AG20443 (cell line): ENCODE data around the gene ADD3.

Source experiments
- DNase-seq: peaks from one replicate; pipeline ENCODE4 v3.0.0; 2012; ENCODE audit warnings: low spot score, mixed read lengths

ADD3 gene

DNA sequence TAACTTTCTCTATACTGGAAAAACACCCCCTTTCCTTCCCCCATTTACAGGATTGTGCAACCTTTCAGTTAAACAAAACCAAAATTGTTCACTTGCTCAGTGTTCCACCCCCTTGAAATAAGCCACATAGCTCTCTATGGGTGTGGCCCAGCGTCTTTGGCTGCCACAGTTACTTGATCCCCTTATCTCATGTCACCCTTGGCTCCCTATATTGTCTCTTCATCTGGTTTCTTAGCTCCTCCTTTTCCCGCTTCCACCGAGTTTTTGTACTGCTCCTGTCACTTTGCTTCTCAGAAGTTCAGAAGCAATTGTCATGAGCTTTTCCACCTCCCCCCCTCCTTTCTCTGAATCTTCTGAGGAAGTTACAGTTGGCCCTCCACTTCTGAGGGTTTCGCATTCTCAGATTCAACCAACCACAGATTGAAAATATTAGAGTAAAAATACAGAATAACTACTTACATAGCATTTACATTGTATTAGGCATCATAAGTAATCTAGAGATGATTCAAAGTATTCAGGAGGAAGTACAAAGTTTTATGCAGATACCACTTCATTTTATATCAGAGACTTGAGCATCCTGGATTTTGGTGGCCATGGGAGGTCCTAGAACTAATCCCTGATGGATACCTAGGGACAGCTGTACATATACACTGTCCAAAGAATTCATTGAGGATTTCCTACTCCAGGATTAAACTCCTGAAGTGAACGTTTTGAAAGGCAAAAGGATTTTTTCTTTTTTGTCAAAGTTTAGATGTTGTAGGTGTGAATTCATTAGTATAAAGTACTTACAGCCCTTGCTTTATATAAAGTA lies 60.4 kb downstream of the ADD3 start:
- peak; percentile 44 for DNase-seq

DNA sequence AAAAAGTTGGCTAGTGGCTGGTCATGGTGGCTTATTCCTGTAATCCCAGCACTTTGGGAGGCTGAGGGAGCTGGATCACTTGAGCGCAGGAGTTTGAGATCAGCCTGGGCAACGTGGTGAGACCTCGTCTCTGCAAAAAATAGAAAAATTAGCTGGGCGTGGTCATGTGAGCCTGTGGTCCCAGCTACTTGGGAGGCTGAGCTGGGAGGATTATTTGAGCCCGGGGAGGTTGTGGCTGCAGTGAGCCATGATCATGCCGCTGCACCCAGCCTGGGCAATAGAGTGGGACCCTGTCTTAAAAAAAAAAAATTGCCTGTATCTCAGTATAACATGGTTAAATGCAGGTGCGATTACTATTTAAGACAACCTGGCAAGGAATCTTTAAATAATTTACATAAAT lies 61.0 kb downstream of the ADD3 start:
- no peak for DNase-seq

DNA sequence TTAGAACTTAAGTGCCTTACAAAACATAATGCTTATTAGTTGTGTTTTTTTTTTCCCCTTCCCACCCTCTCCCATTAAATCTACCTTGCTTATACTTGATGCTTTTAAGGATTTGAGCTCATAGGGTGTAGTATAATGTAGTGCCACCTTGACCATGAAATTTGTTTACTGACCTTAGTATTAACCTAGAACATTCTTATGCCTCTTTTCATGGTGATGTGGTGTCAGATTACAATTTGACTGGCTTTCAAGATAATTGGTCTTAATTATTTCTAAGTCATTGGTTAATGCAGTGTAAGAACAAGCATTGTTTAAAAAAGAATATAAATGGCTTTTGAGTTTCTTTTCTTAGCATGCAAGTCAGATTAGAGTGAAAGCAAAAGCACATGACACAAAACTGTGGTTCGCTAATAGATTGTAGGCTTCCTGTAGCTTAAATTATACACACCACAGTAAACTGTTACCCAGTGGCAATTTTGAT lies 61.8 kb downstream of the ADD3 start:
- no peak for DNase-seq

DNA sequence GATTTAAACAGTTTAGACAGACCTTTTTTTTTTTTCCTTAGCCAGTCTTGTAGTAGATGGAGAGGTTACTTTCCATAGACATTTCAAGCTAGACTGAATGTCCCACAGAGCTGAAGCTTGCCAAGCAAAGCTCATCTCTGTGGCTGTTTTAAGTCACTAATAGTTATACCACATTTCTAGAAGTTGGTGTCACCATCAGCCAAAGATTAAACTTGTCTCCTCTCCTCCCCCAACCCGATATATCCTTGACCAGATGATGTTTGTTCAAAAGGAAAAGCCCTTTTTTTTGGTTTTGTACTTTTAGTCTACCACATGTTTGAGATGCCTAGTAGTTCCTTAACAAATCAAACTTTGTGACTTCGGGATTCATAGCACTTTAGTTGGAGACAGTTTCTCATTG lies 66.1 kb downstream of the ADD3 start:
- DNase-seq, result no peak

DNA sequence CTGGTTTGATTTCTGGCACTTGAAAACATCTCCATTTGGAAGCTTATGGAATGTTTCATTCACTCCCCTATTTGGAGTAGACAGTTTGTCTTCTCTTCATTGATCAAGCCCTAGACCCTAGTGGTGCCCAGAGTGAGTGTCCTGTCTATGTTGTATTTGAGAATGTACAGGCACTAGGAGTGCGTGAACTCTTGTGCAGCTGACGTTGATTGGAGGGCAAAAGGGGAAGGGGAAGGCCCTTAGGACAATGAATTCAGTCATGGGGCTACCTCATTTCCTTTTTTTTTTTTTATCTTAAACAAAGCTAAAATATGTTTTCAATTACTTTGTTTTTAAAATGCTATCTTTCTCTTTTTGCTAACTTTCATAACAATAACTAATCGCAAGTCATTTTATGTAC lies 66.5 kb downstream of the ADD3 start:
- DNase-seq, result no peak

DNA sequence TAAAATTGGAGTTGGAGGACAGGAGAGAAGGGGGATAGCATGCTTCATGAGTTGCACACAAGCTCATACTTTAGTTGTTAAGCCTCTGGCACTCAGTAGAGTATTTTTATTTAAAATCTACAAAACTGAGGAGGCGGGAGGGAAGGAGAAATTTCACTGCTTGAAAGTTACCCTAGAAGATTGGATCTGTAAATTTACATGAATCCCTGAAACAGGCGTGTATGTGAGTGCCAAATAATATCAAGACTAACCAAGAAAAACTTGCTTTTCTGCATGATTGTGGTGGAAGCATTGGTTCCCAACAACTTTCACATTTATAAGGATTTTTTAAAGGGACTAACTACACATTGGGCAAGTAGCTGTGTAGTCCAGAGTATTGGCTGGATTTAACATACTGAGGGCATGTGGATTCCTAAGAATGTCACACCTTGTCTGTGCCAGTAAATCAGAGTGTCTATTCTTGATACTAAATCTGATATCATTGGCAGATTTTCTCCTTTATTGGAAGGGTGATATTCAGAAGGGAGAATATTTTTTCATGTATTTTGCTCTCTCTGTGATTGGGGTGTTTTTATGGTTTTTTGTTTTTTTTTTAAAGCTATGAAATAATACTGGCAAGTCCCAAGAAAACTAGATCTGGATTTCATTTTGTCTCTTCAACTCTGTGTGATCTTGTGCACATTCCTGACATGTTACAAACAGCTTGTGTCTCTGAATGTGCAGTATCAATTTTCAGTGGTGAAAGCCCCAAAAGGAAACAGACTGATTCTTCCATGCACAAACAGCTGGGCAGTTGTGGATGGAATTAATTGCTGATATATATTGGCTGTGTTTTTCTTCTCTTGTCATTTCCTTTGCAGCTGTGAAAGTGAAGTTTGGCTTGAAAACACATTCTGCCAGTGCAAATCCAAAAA lies 67.2 kb downstream of the ADD3 start:
- peak; percentile 67 for DNase-seq

DNA sequence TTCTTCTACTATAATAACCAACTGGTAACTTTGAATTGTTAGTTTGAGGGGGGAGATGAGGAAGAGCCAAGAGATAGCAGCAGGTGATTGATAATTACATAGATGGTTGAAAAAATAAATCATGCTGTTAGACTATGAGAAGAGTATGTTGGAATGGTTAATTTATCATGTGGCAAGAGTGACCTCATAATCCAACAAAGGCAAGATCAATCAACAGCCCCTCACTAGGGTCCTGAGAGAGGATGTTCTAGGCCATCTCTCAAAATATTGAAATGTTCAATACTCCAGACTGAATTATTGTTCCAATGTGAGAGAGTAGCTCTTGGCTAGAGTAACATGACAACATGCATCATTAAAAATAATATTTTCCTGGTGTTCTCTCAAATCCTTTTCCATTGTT lies 67.9 kb downstream of the ADD3 start:
- no peak for DNase-seq

DNA sequence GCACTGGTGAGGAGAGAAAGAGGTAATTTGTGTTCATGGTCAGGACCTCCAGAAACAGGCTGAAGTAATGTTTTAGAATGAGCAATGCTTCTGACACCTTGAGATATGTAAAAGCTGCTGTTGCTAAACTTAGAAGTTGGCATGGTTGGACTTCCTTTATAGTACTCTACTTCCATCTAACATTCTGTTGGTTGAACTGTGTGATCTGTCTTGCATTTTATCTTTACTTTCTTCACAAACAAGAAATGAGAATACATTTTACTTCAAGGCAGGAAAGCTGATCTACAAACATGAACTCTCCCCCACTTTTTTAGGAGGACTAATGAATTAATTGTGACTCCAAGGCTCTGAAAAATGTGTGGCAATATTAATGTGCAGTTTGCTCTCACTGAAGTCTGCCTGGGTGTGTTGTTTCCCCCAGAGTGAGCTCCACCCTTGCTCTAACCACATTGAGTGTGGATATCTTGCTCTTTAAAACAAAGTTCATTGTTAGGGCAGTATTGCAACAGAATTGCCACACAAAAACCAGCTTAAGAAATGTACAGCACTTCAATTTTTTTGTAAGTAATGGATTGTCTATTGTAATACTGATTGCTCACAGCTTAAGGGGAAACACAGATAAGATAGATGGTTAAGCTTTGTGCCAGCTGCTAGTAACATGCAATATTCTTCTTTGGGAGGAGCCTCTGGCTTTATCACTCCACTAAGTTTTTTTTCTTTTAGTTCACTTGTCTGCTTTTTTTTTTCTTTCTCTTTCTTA lies 69.0 kb downstream of the ADD3 start:
- peak; percentile 69 for DNase-seq

DNA sequence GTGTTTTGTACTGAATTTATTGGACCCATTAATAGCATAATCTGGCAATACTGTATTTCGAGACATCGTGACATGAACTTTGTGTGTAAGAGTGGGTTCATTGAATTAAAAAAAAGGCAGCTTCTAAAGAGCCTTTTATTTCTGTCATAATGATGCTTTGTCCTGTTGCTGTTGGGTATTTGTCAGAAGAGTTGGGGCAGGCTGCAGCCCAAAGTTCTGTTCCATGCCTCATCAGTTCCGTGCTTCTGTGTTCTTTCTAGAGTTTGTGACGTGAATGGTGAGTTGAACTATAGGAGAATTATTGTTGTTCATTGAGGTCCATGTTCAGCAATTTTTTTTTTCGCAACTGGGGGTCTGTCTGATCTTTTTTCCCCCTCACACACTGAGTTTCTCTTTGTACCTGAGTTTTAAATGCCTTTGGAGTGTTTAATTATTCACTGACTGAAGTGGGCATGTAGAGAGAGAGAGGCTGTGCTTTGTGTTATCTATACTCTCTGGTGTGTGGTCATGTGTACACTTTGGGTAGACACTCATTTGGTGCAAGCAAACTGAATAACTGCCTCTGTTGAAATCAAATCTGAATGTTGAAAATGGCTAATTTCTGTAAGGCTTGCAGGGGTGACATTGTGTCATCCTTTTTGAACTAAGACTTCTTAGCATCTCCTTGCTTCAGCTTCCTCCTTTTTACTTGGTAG lies 69.8 kb downstream of the ADD3 start:
- no peak for DNase-seq

DNA sequence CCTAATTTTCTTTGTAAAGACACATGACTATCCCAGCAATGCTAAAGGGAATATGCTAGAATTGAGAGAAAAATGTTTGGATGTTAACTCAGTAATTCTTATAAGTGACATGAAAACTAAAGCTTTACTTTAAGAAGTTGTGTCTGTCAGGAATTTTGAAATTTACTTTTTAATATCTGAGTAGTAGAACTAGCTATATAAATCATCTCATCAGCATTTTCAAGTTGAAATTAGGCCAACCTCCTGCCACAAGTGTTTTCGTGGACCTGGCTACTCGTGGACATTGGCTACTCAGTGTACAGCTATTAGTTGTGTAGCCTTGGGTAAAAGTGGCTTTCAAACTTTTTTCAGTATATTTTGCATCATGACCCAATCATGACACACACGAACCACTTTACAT lies 70.5 kb downstream of the ADD3 start:
- no peak for DNase-seq

DNA sequence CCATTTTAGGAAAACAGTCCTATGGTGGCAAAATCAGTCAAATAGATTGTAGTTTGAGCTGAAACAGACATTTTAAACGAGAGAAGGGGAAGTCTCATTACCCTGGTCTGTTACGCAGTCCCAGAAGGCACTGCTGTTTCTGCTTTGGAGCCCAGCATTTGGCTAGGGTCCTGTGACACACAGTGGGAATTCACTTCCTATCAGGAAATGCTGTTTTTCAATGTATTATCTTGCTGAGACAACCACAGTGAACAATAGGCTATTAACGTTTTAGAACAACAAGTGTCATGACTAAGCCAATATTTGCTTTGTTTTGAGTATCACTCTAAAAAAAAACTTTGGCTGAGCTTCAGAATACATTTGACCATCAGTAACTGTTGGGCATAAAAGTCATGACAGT lies 74.1 kb downstream of the ADD3 start:
- DNase-seq, result no peak

DNA sequence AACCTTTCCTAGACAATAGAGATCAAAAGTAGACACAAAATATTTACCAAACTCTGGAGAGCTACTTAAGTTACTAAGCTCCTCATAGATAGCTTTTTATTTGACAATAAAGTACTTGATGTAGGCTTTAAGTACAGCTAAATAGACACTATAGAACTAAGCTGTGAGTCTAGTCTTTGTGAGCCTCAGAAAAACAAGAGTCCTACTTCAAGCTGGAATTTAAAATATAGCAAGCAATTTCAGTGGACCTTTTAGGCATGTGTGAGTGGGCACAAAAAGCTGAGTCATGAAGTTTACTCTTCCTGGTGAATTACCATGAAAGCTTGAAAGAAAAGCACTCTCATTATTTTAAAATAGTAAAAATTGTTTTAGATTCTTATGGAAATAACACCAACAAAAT lies 76.1 kb downstream of the ADD3 start:
- no peak for DNase-seq

DNA sequence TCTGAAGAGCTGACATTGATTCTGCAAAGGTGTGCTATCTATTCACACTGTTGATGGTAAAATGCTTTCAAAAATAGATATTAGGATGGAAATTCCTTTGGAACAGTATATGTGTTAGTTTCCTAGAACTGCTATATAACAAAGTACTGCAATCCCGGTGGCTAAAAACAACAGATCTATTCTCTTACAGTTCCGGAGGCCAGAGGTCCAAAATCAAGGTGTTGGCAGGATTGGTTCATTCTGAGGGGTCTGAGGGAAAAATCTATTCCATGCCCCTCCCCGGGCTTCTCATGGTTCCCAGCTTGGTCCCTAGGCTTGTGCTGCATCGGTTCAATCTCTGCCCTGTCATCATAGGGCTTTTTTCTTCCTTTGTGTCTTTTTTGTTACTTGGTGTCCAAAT lies 79.9 kb downstream of the ADD3 start:
- DNase-seq, result no peak

DNA sequence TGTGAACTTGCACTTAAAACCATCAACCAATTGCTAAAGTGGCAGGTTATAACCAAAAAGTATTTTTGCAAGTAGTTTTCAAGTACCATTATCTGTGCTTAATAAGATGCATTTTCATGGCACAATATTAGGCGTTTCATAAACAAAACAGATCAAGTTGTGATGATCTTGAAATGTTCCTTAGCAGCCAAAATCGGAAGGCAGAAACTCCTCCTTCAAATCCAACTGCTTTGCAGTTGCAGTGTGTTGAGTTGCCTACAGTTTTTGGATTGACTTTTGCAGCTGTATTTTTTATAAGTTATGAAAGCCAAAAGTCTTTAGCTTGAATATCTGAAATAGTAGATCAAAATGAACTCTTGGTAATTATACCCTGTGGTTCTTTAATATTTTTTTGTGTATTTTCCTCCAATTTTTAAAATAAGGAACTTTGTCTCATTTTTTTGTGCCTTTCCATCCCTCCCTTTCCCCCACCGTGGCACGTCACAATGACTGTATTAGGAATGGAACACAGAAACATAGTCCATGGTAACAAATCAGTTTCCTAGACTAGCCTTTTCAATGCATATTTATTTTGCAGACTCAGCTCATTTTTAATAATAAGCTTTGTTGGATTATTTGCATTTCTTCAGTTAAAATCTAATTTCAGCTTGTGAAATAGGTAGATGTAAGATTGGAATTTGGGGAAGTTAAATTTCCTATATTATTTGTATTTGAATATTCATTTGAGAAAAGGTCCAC lies 80.8 kb downstream of the ADD3 start:
- DNase-seq, result no peak

DNA sequence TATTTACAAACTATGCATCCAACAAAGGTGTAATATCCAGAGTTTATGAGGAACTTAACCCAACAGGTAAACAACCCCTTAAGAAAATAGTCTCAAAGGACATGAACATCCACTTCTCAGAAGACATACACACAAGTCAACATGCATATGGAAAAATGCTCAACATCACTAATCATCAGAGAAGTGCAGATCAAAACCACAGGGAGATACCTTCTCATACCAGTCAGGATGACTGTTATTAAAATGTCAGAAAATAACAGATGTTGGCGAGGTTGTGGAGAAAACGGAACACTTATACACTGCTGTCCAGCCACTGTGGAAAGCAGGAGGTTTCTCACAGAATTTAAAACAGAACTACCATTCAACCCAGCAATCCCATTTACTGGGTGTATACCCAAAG lies 84.0 kb downstream of the ADD3 start:
- DNase-seq, result no peak

DNA sequence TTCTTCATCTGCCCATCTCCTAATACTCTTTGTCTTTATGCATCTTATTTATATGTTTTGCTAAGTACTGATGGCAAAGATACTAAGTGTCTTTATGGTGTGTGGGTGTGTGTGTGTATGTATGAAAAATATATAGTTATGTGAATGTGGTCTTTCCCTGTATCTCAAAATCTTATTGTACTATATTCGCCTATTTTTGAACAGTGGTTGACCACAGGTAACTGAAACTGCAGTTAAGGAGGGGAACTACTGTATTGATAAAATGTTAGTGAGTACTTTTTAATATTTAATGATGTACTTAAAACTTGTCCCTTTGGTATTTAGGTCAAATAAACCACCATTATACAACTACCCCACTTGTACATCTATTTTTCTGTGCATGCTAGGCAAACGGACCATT lies 85.9 kb downstream of the ADD3 start:
- DNase-seq, result no peak

DNA sequence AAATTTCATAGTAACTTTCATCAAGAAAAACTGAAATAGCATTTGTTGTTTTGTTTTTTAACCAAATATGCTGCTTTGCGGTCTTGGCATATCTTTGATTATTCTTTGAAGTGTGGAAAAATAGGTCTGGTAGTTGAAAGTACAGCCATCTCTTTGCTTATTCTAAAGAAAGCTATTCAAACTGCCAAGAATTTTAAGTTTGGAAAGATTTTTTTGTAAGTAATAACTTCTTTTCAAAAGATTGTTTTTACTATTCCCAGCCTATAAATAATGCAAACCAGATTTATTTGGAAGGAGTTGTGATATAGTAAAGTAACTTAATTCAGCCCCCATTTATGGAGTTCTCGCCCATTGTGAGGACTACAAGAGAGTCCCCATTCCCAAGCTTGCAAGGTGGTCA lies 87.0 kb downstream of the ADD3 start:
- no peak for DNase-seq

DNA sequence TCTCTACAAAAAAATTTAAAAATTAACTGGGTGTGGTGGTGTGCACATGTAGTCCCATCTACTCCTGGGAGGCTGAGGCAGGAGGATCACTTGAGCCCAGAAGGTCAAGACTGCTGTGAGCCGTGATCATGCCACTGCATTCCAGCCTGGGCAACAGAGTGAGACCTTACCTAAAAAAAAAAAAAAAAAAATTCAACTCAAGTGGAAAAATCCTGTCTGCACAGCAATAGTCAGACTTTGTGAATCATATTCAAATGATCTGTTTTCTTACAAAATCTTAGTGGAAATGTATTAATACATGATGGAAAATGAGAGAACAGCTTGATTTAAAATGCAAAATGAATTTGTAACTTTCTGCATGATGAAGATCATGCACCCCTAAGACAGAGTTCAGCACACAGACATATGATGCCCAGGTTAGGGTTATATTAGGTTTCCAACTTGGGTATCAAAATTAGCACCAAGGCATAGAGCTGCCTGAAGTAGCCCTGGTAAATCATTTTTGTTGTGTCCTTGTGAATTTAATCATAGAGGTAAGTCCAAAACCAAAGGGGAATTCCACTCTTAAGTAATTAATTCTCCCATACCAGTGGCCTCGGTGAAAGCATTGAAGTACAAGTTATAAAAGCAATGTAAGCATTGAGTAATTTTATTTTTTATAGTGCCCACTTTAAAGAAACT lies 93.8 kb downstream of the ADD3 start:
- no peak for DNase-seq

DNA sequence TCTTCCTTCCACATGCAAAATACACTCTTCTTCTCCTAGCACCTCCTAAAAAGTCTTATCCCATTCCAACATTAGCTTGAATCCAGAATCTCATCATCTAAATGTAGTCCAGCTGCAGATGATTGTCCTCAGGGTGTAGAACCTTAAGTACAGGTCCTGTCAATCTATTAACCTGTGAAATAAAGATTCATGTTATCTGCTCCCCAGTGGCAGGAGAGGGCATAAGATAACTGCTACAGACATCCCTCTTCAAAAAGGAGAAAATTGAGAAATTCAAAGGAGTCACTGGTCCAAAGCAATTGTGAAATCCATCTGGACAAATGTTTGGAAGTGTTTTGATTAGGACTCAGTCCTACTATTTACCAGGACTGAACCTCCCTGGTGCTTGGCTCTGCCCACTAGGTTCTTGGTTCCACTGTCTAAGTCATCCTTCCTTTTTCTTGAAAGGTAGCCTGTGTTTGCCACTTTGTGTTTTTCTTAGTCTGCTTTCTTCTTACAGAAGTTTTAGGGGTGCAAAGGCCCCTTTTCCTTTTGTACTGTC lies 96.2 kb downstream of the ADD3 start:
- DNase-seq, result peak; percentile 20

DNA sequence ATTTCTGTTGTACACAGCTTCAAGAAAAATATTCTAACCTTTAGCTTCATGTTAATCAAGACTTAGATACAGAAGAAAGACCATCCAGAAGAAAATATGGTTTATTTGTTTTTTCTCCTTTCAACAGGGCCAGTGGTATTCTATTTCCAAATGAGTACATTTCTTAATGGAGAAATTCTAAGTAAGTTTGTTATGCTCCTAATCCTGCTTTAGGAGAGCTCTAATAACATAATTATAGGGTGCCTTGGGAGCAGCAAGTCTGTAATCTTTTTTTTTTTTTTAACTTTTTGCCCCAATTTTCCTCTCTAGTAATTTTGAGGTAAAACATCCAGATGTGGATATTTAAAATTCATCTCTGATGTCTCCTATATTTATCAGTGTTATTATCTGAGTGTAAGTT lies 98.1 kb downstream of the ADD3 start:
- no peak for DNase-seq
